HG03066 (cell line): ENCODE results near the gene CCDC85C.

Source experiments
- ATAC-seq: cut with Tn5 transposase; IDR thresholded peaks from one replicate; pipeline ENCODE4 v1.9.1; 2021; ENCODE audit warnings: low read depth; ENCODE audit not compliant: unreplicated experiment

CCDC85C gene

DNA sequence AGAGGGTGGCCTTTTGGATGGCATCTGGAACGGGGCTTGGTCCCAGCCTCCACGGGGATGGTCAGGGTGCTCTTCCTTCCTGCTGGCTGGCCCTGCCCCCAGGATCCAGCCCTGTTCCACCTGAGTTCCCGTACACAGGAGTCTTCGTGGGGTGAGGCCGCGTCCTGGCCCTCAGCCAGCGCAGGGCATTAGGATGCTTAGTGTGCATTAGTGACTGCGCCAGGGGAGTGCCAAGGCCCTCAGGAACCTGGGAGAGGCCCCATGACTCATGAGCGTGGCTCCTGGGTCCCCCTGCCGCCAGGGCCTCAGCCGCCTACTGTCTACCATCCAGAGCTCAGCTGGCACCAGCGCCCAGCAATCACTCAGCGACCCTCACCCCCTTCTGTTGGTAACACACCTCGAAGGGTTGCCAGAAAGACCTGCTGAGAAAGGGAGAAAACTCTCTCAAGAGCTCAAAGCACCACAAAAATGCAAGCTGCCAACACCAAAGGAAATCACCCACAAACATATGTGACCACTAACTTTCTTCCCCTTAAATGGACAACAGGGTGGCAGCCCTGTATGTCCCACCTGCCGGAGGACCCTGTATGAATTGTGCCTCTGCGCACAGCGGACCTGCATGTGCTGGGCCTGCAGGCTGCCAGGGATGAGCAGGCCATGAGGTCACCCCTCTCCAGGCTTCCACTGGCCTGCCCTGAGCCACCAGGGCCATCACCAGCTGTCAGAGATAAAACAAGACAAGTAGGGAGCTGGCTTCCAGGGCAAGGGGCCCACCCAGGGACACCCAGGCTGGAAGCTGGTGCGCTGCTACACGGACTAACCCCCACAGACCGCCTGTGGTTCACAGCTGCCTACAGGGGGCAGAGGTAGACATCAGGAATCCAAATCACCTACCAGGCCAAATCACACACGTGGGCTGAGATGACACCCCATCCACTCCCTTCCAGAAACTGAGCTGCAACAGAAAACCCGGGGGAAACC lies 28.7 kb downstream of the CCDC85C start:
- no peak for ATAC-seq

DNA sequence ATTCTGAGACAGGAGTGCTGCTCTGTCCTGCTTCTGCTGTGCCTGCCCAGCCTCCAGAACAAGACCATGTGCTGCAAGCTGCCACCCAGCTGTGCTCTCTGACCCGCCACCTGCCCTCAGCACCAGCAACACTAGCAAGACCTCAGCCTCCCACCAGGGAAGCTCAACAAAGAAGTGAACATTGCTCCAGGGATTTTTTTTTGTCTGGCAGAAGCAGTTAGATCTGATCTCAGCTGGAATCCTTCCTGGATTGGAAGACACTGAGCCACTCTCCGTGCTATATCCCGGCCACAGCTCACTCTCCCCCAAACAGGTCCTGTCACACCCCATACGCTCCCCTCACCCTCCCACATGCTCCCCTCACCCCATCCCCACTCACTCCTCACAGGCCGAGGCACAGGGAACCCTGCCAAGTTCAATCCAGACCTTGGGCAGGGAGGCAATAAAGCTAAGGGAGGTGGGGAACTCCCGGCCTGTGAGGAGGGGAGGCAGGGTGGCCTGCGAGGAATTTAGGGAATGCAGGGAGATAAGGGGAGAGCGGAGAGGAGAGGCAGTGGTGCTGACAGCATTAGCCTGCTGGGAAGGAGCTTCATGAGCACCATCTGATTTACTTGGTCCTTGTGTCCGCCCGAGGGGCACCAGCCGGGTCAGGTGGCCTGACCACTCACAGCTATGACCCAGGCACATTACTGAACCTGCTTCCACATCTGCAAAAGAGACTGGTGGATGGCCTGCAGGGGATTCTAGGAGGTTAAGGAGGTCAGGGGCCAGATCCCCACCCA lies 29.7 kb downstream of the CCDC85C start:
- no peak for ATAC-seq

DNA sequence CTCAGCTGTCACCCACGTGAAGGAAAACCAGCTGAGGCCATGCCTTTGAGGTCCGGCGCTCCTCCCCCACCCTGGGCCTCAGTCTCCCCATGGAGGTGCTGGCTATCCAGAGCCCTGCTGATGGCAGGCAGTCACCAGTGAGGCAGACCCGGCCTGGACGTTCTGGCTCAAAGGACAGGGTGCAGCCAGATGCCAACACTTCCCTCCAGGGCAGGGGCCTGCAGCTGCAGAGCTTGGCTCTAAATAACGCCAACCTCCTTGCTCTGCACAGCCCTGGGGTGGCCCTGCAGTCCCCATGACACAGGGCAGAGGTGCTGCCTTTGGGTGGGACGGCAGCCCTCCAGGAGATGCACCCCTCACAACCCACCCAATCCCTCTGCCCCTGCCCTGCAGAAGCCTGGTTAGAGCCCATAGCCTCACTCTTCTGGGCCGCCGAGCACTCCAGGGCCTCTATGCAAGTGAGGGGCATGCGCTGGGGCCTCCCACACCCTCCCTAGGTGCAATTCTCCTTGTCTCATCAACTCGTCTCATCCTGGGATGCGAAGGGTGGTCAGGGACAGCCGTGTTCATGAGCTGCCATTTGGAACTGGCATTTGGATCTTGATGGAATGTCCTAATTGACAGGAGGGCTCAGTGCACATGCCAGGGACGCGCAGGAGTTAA lies 30.4 kb downstream of the CCDC85C start:
- ATAC-seq: no peak

DNA sequence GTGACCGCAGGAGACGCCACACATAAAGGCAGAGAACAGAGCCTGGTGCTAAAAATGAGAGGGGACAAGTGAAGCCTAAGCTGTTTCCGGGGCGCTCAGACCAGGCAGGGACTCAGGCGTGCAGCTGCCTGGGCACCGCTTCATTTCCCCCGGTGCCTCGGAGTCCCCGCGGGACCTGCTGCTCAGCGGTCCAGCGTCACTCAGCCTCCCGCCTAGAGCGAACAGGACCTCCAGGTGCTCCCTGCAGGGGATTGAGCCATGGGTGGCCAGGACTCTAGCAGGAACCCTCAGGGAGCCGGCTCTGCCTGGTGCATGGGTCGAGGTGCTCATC lies 31.0 kb downstream of the CCDC85C start:
- ATAC-seq: no peak

DNA sequence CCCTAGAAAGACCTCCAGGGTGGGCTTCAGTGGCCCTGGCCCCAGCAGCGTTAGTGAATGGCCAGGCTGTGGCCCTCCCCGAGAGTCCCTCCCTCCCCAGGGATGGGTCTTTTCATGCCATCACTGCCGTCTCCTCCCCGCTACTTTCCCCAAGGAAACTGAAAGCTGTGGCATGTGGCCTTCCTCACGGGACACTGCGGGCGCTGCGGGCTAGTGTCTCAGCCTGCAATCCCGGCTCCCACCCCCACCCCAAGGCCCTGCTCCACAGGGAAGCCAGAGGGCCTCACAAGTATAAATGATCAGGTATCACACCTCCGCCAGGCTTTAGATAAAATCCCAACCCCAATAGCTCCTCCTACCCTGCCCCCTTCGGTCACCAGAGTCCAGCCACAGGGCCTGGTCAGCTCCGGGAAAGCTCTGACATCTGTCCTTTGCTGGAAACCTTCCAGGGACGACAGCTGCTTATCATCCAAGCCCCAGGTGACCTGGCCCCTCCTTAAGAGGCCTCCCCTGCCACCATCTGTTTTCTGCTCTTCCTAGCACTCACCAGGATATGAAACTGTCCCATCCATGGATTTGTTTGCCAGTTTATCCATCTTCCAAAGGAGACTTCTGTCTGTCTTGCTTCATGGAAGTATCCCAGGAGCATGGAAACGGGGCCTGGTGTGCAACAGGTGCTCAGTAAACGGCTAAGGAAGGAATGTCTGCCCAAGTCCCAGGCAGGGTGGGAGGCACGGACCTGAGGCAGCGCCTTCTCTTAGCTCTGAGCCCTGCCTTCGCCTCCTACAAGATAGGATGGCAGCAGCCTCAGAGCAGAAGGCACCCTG lies 31.6 kb downstream of the CCDC85C start:
- no peak for ATAC-seq

DNA sequence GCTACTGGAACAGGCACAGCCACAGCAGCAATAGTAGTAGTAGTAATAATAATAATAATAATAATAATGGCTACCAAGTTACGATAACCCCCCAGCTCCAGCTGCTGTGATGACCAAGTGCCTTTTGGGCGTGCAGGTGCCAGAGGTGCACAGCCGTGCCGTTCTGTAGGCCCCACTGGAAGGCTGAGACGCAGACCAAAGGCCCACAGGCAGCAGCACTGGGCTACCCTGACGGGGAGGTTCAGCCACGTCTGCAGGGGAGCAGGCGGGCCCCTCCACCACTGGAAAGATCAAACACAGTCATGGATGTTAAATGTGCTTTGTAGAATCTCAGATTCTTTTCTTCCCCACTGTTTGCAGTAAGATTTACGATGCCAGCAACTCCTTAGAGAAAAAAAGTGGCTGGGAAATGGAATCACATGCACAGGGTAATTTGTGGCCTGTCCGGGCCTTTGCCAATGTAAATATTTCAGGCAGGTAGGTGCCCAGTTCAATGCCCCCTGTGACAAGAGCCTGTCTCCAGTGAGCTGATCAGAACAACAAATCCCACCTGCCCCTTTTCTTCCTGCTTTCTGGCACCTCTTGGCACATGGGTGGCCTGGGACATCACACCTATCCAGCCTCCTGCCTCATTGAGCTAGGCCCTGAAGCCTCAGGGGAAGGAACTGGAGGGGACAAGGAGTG lies 32.6 kb downstream of the CCDC85C start:
- no peak for ATAC-seq

DNA sequence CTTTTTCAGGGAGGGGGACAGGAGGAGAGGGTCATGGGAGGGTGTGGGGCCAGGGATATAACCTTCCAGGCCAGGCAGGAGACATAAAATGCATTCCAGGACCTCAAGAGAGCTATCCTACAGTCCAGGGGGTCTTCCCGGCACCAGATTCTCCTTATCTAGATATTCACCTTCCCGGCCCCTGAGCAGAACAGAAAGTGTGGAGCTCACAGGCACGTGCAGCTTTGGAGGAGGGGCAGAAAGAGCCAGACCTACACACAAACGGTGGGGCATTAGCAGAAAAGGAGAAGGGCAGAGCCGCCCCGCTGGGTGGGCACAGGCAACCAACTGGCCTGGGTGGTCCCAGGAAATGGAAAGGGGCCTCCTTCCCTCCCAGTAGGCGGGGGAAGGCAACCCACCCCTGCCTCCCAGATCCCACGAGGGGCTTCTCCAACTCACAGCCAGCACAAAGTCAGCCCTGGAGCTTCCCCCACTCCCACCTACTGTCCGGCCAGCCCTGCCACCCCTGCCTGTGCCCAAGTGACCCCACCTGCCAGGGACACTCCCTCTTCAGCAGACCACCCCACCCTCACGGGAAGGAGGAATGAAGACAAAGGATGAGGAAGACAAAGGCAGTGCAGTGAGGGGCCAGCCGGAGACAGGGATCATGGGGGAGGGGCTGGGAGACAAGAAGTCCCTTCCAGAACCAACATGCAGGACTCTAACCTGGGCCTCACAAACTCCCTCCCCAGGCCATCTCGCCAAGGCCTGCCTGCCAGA lies 33.3 kb downstream of the CCDC85C start:
- ATAC-seq: no peak

DNA sequence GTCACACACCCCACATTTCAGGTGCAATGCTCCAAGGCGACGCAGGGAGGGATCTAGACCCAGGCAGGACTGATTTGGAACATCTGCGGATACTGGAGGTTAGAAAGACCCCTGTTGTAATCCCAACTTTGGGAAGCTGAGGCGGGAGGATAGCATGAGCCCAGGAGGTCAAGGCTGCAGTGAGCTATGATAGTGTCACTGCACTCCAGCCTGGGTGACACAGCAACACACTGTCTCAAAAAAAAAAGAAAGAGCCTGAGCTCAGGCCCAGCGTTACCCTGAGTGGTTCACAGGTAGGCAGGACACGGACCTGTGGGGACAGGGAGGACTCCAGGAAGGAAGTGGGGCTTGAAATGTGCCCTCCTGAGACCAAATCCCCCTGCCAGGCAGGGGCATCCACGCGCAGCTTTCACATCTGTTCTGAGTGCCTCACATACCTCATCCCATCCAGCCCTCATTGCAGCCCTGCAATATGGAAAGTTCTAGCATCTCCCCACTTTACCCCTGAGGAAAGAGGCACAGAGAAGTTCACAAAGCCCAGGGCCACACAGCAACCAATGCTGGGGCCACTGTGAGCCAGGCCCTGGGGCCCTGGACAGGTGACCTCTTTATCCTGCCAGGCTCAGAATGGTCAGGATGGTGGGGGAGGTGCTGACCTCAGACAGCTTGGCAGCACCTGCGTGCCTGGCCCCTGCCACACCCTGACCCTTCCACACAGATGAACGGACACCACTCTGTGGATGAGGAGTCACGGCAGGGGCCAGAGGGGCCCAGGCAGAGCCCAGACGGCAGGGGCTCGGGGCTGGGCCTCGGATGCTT lies 34.1 kb downstream of the CCDC85C start:
- no peak for ATAC-seq

DNA sequence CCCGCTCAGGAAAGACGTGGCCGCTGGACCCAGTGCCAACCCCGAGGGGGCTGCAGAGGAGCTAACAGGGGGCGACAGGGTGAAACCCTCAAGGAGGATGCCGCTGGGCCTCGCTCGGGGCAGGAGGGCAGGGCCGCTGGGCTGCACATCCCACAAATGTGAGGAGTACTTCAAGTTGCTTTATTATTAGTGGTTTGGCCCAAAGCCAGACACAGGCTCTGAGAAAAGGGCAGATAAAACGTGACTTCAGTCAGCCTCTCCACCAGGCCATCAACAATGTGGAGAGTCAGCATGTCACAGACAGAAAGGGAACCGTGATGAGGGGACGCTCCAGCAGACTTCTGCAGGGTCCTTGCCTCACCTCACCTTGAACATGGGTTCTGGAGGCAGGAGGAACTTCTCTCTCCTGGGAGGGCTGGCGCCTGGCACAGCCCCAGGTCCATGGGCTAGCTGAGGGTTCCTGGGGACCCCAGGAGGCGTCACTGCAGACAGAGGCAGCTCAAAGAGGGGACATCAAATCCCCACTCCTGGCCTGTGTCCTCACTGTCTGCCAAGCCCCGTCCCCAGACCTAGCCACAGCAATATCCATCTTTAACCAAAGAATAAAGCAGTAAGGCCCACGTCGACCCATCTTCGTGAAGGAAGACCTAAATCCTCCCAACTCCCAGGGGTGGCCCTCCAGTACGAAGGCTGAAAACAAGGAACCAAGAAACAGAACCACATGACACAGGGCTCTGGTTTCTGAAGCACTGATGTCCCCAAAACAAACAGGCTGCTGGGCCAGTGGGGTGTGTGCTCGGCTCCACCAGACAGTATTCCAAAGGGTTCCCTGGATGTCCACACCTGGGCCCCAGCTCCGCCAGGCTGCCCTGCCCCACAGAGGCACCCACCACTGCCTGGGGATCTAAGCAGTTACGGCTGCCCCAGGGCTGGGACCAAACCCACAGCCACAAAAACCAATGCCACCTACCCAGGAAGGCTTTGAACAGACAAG lies 35.1 kb downstream of the CCDC85C start:
- no peak for ATAC-seq

DNA sequence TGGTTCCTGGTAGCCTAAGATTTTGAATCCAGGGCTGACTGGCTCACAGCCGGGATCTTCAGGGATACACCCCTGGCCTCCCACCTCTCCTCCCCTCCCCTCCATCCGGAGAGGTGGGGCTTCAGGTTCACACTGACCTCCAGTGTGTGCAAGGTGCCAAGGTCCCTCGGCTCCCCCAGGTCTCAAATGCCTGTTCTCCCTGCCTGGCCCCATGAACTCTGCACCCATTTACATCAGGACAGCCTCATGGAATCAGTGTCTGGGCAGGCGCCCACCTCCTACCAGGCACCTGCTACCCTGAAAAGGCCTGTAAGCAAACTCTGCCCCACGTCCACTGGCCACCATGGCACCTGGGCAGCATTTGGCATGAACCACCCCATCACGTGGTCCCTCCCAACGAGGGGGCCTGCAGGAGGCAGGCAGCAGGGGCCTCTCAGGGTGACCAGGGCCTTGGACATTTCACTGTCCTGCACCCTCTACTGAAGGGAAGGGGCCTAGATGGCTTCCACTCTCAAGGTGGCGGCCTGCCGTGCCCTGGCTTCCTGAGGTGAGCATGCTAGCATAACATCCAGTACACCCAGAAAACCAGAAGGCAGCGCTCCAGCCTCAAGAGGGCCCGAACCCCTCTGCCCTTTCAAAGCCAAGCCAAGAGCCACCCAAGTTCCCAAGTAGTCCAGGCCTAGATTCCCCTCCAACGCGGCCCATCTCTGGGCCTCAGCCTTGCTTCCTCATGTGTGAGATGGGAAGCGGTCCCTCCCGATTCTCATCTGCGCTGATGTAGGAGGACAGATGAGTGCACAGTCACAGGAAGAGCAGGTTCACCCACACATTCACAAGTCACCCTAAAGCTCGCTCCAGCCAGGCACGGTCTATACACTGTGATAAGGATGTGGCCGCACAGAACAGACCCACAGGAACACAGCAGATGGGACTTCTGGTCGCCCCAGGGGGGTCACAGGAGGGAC lies 37.3 kb downstream of the CCDC85C start:
- ATAC-seq: no peak

DNA sequence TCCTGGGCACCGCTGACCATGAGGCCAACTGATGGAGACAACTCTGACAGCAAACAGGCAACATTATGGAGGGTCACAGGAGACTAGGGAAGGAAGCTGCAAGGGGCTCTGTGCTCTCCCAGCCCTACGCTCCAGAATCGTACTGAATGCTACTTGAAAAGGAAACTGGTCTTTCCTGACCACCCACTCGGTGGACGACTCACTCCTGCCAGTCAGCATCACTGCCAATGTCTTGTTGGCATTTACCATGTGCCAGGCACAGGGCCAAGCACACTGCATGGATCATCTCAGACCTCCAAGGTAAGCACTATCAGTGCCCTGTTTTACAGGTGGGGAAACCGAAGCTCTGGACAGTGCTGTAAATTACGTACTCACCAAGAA lies 38.0 kb downstream of the CCDC85C start:
- ATAC-seq: no peak

DNA sequence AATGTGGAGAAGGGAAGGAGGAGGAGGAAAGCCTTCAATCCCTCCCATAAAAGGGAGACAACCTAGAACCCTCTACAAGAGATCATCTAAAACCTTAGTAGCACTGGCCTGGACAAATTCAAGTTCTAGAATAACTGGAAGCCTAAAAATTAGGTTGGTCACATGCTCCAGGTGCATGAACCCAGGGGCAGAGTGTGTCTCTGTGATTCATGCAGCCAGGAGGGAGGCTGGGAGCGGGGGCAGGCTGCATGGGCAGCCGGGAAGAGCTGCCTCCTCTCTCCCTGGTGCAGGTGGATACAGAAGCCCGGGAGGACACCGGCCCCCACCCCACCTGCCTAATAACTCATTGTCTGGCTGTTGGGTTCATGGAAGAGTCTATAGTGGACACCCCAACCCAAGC lies 38.6 kb downstream of the CCDC85C start:
- no peak for ATAC-seq

DNA sequence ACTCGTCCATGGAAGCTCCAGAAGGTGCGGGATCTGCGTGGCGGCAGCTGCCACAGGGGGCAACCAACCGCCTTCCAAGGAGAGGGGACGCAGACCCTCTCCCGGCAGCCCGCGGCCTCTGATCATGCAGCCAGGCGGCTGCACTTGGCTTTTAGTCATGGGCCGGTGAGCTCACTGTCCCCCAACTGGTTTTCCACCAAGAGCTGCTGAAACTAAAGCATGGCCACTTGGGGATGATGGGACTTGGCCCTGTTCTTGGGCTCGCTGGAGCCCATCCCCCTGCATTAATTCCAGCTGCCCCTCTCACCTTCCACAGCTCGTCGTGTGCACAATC lies 39.1 kb downstream of the CCDC85C start:
- no peak for ATAC-seq

DNA sequence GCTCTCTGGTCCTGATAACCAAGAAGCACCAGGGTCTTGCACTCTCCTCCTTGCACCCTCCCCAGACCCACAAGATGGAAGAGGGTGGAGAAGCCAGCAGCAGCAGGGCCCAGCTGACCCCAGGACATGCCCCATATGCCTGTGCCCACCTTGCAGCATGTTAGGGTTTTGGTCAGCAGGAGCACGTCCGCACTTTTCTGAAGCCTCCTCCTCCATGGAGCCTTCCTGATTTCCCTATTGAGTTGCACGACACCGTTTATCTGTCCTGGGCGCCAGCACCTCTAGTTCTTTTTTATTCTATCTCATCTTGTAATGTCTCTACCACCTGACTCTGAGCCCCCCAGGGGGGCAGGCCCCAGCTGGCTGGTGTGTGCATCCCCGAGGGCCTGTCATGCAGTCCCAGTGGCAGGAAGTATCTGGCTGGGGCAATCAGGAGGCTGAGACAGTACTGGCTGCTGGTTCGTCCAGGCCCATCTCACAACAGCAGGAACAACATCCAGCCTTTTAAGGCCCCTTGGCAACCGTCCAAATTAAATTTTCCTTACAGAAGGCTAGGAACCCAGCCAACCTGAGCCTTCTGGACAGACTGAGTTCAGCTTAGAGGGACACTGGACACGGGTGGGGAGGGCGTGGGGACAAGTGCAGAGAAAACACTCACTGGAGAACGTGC lies 39.6 kb downstream of the CCDC85C start:
- no peak for ATAC-seq

DNA sequence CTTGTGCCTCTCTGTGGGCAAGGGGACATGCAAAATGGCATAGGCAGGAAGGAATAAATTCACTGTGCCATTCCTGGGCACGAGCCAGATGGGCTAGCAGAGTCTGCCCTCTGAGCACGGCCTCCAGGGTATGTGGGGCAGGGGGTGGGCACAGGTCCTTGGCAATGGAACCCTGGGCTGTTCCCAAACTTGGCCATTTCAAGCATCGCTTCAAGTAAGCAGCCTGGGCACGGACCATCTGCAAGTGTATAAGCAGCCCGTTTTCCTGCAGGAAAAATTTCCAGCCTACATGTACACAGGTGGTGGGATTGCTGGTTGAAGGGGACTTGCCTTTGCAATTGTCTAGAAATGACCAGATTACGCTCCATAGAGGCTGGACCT lies 40.3 kb downstream of the CCDC85C start:
- no peak for ATAC-seq
